Measurements from ENCODE around the gene CARMIL3. TPM values are rescaled to one million over a fixed set of nuclear protein-coding genes. Genes with fewer than 3 reads are reported as not detected.
"Not testable (repeated sequence)": the region's sequence is repeated elsewhere in the genome, so short reads cannot be mapped to it uniquely, and the experiment has no call there.

CARMIL3 gene
- polyA plus RNA-seq, 4 donors, result 1.3 to 2.4 (median 1.7) TPM

DNA sequence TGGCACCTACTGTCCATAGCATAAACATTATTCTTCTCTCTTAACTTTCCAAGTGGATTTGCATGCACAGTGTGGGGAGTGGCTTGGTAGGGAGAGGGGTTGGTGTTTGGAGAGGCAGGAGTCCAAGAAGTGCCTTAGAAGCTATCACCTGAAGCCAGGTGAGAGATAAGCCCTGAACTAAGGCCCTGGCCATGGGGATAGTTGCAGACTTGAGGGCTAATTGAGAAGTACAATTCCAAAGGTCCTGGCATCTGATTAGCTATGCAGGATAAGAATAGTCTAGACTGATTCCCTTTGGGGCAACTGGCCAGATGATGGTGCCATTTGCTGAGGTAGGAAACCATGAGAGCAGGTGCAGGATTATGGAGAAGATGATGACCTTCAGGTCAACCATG is 40.3 kb downstream of the CARMIL3 start:
- no peak for DNase-seq (ENCODE audit: low read depth in 4 of 4, low spot score in 2 of 4)

DNA sequence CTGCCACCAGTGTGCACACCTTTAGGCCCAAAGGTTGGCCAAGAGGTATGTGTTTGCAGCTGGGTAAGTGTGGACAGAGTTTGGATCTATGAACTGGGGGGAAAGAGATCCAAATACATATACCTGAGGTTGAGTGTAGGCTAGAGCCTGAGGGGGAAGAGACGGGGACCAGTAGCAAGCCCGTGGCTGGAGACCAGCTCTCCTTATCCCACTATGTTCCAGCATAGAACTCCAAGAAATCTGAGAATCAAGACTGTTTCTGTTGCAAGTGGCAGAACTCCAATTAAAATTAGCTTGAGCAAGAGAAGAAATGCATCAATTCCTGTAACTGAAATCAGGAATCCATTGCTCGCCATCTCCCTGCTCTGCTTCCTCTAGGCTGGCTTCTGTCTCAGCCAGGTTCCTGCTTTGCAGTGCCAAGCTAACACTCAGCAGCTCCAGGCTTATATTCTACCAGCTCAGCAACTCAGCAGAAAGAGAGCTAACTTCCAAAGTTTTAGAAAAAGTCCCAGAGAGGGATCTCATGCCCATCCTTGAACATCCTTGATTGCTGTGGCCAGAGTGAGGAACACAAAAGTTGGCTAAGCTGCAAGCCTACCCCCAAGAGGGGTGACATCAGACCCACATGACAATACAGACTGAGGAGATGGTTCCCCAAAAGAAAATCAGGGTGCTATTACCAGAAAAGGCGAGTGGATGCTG is 40.8 kb downstream of the CARMIL3 start:
- DNase-seq (ENCODE audit: low read depth in 4 of 4, low spot score in 2 of 4), result no peak

DNA sequence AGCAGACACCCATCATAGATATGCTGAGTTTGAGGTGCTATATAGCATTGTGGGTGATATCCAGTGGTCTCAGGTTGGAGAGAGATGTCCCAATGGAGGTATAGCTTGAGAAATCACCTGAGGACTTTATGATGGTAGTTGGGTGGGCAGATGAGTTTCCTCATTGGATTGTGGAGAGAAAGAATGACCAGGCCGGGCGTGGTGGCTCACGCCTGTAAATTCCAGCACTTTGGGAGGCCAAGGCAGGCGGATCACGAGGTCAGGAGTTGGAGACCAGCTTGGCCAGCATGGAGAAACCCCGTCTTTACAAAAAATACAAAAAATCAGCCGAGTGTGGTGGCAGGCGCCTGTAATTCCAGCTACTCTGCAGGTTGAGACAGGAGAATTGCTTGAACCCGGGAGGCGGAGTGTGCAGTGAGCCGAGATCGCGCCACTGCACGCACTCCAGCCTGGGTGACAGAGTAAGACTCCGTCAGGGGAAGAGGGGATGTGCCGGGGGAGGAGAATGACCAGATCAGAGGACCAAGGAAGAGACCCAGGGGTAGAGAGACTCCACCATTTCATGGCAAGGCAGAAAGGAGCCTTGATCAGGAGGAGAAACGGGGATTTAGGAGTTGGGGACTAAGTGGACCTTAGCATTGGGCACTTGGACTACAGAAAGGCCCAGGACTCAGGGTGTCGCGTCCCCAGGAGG is 41.5 kb downstream of the CARMIL3 start:
- DNase-seq (ENCODE audit: low read depth in 4 of 4, low spot score in 2 of 4), result no peak

DNA sequence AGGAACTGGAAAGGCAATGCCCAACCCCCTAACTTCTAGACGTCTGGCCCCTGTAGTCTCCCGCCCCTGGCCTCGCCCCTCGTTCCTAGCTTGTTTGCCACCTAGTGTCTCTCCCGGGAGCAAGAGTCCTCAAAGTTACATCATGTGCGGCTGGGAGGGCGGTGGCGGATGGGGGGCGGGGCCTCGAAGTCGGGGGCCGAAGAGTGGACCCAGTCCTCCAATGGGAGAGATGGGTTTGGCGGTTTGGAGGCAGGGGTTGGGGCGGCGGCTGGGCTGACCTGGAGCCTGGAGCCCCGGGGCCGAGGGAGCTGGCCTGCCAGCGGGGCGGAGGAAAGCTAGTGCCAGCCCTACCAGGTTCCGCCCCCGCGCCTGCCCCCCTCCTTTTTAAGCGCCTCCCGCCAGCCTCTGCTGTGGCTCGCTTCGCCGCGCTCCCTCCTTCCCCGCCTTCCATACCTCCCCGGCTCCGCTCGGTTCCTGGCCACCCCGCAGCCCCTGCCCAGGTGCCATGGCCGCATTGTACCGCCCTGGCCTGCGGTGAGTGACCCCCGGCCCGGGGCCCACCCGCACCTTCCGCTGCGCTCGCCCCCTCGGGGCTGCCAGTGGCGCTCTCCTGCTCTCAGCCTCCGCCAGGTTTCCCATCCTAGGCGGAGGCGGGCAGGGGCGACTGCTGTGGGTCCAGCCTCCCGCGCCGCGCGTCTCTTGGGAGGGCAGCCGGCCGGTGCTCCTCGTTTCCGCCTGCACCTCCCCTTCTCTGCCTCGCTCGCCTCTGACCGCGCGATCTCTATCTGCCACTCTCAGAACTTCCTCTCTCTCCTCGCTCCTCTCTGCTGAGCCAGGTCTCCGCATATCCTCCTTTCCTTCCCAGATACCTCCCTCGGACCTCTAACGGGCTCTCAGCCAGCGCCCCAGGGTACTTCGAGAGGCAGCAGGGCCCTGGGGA is 42.4 kb downstream of the CARMIL3 start, which contains the start of gene PCK2:
Gene PCK2, plus strand, starts transcription at position 411 of the 940 bp plus-strand sequence. Its CDS starts 95 bp downstream, at position 506.
- no peak for DNase-seq (ENCODE audit: low read depth in 4 of 4, low spot score in 2 of 4)

DNA sequence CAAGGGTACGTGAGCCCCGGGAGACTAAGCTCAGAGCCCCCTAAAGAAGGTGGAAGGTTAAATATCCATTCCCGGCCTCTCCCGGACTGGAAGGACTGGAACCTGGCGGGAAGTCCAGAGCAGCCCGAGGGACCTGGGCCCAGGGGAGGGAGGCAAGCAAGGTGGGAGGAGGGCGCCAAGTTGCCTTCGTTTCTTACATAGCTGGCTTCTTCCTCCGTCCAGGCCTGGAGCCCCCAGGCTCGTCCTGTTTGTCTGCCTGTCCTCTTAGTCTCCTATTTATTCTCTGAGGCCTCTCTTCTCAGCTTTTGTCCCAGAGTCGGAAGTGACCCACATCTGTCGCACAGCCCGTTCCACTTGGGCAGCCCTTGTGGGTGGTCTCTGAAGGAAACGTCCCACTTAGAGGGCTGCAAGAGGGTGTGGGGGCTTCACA is 43.0 kb downstream of the CARMIL3 start:
- no peak for DNase-seq (ENCODE audit: low read depth in 4 of 4, low spot score in 2 of 4)

DNA sequence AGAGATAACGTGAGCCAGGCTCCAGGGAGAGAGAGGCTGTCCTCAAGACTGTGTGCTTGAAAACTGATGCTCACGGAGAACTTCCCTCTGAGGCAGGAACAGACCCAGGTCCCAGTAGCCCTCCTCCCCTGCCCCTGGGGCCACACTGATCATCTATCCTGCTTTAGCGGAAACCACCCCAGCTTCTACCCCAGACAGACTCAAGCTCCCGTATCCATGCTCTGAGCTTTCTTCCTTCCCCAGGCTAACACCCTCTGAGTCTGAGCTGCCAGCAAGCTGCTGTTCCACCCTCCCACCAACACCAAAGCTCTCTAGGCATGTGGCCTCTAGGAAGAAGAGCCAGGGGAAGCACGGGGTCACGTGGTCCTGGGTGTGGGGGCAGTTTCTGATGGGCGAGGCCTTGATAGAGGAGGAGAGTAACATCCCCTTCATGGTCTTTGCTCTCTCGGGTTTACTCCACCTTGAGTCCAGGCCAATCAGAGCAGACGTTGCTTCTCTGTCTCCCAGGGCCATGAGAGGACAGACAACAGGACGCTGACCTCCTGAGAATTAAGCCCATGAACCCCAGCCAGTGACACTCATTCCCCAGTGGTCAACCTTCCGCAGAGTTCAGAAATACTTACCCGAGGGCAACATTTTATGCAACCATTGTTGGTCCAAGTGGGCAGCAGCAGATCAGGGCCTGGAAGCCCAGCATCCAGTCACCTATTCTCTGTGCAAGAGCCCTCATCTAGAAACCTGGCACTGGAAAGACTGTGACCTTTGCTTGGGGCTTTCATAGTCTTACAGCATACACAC is 43.7 kb downstream of the CARMIL3 start:
- no peak for DNase-seq (ENCODE audit: low read depth in 4 of 4, low spot score in 2 of 4)

DNA sequence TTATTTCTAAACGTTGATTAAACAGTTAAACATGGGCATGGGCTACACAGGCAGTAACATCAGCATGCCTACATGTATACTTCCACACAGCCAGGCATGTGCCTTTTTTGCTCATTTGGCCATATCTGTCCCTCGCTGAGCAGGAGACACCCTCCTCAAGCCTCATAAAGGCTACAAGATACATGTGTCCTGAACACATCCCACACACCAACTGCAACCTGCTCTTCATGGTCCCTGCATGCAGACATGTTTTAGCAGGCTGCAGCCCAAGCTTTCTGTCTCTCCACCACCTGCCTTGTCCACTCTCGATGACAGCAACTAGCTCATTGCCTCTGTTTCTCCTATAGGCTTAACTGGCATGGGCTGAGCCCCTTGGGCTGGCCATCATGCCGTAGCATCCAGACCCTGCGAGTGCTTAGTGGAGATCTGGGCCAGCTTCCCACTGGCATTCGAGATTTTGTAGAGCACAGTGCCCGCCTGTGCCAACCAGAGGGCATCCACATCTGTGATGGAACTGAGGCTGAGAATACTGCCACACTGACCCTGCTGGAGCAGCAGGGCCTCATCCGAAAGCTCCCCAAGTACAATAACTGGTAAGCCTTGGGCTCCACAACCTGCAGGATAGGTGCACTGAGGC is 44.9 kb downstream of the CARMIL3 start:
- no peak for DNase-seq (ENCODE audit: low read depth in 4 of 4, low spot score in 2 of 4)

DNA sequence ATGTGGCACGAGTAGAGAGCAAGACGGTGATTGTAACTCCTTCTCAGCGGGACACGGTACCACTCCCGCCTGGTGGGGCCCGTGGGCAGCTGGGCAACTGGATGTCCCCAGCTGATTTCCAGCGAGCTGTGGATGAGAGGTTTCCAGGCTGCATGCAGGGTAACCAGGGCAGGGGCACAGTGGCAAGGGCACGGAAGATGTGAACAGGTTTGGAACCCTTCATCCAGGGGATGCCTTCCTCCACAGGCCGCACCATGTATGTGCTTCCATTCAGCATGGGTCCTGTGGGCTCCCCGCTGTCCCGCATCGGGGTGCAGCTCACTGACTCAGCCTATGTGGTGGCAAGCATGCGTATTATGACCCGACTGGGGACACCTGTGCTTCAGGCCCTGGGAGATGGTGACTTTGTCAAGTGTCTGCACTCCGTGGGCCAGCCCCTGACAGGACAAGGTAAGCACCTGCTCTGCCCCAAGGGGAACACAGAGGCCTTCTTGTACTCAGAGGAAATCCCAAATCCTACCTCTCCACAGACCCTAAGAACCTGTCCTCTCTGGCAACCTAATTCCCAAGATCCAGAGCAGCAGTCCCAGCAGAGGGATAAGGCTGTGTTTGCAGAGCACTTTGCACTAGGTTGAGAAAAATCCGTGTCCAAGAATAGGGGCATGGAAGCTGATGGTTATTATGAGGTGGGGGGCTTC is 46.6 kb downstream of the CARMIL3 start:
- no peak for DNase-seq (ENCODE audit: low read depth in 4 of 4, low spot score in 2 of 4)

DNA sequence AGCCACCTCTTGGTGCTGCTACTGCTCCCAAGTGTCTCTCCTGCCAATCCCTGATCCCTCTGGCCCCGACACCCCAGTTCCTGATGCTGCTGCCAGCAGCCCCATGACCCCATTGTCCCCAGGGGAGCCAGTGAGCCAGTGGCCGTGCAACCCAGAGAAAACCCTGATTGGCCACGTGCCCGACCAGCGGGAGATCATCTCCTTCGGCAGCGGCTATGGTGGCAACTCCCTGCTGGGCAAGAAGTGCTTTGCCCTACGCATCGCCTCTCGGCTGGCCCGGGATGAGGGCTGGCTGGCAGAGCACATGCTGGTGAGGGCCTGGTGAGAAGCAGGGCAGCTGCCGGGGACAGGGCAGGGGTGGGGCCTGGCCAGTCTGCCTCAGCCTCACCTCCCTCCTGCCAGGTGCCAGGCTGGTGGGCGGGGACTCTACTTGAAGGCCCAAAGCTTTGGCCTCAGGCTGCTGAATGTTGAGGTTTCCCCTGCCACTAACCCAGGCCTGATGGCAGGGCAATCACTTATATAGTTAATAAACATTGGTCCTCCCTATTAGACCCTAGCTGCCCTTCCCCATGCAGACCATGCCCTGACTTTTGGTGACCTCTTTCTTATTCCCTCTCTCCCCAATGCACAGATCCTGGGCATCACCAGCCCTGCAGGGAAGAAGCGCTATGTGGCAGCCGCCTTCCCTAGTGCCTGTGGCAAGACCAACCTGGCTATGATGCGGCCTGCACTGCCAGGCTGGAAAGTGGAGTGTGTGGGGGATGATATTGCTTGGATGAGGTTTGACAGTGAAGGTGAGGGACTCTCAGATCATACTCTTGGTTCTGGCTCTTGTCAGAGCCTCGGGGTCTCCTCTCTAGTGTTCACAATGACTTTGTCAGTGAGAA is 47.4 kb downstream of the CARMIL3 start:
- no peak for DNase-seq (ENCODE audit: low read depth in 4 of 4, low spot score in 2 of 4)

DNA sequence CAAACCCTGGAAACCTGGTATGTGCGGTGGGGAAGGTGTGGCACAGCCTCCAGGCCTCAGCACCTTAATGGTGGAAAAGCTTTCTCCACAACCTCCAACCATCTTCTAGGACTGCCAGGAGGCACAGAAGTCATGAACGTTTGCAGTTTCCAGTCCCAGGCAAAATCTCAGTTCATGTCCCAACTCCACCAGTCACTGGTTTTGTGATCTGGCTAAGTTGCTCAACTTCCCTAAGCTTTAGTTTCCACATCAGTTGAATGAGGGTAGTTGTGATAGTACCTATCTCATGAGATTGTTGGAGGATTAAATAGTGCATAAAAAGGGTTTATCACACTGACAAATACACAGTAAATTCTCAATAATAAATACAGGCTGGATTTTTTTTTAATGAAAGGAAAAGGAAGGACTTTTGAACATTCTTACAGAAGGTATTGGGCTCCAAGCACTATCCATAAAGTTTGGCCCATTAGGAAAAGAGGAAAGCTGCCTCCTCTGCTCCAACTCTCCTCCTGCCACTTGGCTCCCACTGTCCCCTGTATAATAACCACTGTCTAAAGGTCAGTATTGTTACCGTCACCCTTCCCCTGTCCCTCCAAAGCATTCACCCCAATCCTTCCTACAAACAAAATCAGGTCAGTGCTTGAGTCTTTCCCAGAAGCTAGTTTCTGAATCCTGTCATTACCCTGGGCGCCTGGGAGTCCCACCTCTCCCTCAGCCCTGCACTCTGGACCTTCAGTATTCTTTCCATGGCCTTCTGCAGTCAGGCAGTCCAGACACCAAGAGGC is 48.6 kb downstream of the CARMIL3 start:
- DNase-seq (ENCODE audit: low read depth in 4 of 4, low spot score in 2 of 4), result no peak

DNA sequence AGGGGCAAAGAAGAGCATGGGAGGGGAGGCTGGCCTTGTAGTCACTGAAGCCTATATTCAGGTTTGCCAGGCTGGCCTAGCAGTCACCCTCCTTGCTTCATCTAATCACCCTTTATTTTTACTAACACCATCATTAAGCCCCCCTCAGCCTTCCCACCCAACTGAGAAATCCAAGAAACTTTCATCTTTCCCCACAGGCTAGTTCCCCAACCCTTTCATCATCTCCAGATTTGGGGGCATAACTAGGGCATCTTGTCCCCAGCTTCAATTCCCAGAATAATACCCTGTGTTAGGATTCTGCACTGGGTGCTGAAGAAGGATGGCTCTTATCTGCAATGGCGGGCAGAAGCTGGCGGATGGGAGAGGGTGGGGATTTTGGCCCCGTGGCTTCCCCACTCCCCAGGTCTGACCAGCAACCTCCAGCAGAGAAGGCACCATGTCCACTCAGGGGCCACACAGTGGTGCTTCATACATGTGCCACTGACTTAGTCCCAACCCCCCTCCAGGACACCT is 49.2 kb downstream of the CARMIL3 start:
- no peak for DNase-seq (ENCODE audit: low read depth in 4 of 4, low spot score in 2 of 4)

DNA sequence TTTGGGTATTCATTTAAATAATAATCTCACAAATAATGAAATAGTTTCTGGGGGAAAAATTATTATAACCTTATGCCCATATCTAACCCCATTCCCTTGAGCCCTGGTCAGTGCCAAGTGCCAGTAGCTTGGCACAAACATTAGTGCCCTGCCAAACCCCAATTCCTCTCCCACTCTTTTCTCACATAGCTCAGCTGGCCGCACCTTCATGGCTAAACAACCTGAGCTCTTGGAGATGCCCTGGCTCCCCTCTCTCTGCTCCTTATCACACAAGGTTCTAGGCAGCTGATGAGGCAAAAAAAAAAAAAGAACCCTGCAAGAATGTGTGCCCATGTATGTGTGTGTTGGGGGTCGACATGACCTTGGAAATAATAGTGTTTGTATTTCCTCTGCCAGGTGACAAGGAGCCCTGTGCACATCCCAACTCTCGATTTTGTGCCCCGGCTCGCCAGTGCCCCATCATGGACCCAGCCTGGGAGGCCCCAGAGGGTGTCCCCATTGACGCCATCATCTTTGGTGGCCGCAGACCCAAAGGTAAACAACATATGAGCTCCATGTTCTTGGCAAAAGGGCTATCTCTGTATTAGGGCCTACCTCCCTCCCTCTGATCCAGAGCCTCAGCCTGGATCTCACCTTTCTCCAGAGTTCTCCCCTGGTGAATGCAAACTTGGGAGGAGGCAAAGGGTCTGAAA is 50.7 kb downstream of the CARMIL3 start:
- no peak for DNase-seq (ENCODE audit: low read depth in 4 of 4, low spot score in 2 of 4)

DNA sequence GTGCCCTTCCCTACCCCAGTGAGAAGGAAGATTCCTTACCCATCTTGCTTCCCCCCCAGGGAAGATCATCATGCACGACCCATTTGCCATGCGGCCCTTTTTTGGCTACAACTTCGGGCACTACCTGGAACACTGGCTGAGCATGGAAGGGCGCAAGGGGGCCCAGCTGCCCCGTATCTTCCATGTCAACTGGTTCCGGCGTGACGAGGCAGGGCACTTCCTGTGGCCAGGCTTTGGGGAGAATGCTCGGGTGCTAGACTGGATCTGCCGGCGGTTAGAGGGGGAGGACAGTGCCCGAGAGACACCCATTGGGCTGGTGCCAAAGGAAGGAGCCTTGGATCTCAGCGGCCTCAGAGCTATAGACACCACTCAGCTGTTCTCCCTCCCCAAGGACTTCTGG is 51.6 kb downstream of the CARMIL3 start:
- DNase-seq (ENCODE audit: low read depth in 4 of 4, low spot score in 2 of 4), result no peak

DNA sequence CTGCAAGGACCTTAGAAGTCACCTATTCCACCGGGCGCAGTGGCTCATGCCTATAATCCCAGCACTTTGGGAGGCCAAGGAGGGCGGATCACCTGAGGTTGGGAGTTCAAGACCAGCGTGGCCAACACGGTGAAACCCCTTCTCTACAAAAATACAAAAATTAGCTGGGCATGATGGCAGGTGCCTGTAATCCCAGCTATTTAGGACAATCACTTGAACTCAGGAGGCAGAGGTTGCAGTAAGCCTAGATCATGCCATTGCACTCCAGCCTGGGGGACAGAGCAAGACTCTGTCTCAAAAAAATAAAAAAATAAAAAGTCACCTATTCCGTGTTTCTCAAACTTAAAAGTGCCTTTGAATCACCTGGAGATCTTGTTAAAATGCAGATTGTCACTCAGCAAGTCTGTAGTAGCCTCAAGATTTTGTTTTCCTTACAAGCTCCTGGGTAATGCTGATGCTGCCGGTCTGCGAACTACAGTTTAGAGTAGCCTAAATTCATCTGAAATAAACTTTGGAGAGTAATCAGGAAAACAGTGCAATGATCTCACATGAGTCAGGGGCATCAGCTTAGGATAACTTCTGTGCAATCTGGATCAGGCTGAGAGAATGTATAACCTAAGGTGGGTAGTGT is 53.9 kb downstream of the CARMIL3 start:
- not testable (repeated sequence) for DNase-seq (ENCODE audit: low read depth in 4 of 4, low spot score in 2 of 4)

DNA sequence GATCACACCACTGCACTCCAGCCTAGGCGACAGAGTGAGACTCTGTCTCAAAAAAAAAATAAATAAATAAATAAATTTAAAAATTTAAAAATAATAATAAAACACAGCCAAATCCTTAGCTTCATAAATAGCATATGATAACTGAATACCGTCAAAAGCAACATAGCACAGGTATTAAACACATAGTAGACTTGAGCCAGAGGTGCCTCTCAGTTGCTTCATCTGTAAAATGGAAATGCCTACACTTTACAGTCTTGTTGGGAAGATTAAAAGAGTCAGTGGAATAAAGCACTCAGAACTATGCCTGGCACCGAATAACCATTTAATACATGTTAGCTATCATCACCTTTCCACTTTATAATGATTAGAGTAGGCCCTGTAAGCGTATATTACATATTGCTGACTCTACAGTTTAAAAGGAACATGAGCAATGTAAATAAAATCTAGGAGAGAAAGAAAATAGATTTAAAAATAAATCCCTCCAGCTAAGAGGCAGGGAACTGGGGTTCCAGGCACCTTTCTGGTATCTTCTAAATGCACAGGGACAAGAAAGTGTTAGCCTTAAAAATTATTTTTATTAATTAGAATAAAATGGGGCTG is 55.0 kb downstream of the CARMIL3 start:
- no peak for DNase-seq (ENCODE audit: low read depth in 4 of 4, low spot score in 2 of 4)
